ENCODE results near the gene CD2BP2. TPM values are rescaled to one million over a fixed set of nuclear protein-coding genes. Genes with fewer than 3 reads are reported as not detected.
A peak's percentile ranks its signal among the peaks of the same experiment; 100 is the strongest.
"Not testable (repeated sequence)": the region's sequence is repeated elsewhere in the genome, so short reads cannot be mapped to it uniquely, and the experiment has no call there.

Gene CD2BP2
- total RNA-seq, 1 donor from 2014 or later, result 87.8 TPM

GRCh38 chr16:30342751-30343490, 12.2 kb downstream of the CD2BP2 start:
- Mint-ChIP-seq H3K4me3 (no peak overlapping the region), H3K27ac (no peak overlapping the region), H3K36me3 (ENCODE audit: low read depth) (peaks cover 2% of the 10 kb centered on the region), H3K9me3 (no peaks in the 10 kb centered on the region), H3K4me1 (peaks cover 5% of the 10 kb centered on the region), H3K27me3 (no peaks in the 10 kb centered on the region)
- ChIA-PET CTCF (no interaction called here), POLR2A (no interaction called here)
- intact Hi-C loops (cut with micrococcal nuclease), result no loop called here
- ATAC-seq (ENCODE audit: low read depth) (no peak), DNase-seq (no peak)
- TF ChIP-seq CTCF (IDR thresholded peaks at IDR 0.05), result no peak

- POLR2A ChIA-PET, result interaction anchor here (0.6 kb wide), 1 partner anchor 256 kb away, joined by 4 read pairs; no protein-coding TSS in a partner anchor
- ATAC-seq (ENCODE audit: low read depth); H3K27me3 Mint-ChIP-seq; DNase-seq; H3K27ac Mint-ChIP-seq; H3K9me3 Mint-ChIP-seq; H3K36me3 Mint-ChIP-seq (ENCODE audit: low read depth); intact Hi-C loops (cut with micrococcal nuclease); H3K4me3 Mint-ChIP-seq; CTCF ChIA-PET: not testable (repeated sequence)
- peaks cover 14% of the 10 kb centered on the region for H3K4me1 Mint-ChIP-seq
Measured at GRCh38 chr16:30341971-30342370, 13.1 kb downstream of the CD2BP2 start.

DNA sequence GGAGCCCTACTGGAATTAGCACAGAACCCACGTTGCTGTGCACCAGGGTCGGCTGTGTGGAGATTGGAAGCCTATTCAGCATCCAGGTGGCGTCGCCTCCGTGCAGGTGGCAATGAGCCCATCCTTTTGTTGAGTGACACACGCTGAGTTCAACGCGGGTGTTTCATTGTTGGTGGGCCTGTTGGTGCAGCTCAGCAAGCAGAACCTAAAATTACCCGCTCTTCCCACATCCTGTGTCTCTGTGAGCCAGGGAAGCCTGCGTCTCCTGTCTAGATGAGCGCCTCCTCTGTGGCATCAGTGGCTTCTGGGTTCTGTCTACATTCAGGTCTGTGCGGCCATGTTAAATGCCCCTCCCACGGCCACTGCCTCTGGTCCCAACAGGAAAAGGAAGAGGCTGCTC, 14.5 kb downstream of the CD2BP2 start:
- CTCF ChIA-PET, result no interaction called here
- ATAC-seq (ENCODE audit: low read depth) (no peak), DNase-seq (no peak)
- Mint-ChIP-seq H3K36me3 (ENCODE audit: low read depth) (peaks cover 2% of the 10 kb centered on the region), H3K4me3 (no peak overlapping the region), H3K27me3 (no peaks in the 10 kb centered on the region), H3K27ac (no peak overlapping the region), H3K4me1 (peaks cover 25% of the 10 kb centered on the region), H3K9me3 (no peaks in the 10 kb centered on the region)
- POLR2A ChIA-PET, result no interaction called here
- intact Hi-C loops (cut with micrococcal nuclease), result no loop called here
- no peak for TF ChIP-seq CTCF (IDR thresholded peaks at IDR 0.05)

- POLR2A ChIA-PET; H3K9me3 Mint-ChIP-seq; H3K4me3 Mint-ChIP-seq; H3K27me3 Mint-ChIP-seq; DNase-seq; CTCF ChIA-PET; H3K36me3 Mint-ChIP-seq (ENCODE audit: low read depth); ATAC-seq (ENCODE audit: low read depth); H3K27ac Mint-ChIP-seq: not testable (repeated sequence)
- H3K4me1 Mint-ChIP-seq, result peaks cover 30% of the 10 kb centered on the region
- intact Hi-C loops (cut with micrococcal nuclease), result loop anchor here (5.0 kb wide), 1 partner anchor 189 kb away; the partner anchor contains the start of gene ZNF768
Measured at GRCh38 chr16:30338715-30339114, 16.4 kb downstream of the CD2BP2 start.

DNA sequence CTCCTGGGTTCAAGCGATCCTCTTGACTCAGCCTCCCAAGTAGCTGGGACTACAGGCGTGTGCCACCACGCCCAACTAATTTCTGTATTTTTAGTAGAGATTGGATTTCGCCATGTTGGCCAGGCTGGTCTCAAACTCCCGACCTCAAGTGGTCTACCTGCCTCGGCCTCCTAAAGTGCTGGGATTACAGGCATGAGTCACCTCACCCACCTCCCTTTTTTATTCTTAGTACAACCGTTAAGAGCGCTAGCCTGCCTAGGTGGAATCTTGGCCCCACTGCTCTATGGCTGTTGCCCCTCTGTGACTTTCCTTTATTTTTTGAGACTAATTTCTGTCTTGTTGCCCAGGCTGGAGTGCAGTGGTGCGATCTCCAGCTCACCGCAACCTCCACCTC, 17.1 kb downstream of the CD2BP2 start:
- H3K9me3 Mint-ChIP-seq; CTCF ChIA-PET; DNase-seq; ATAC-seq (ENCODE audit: low read depth); H3K36me3 Mint-ChIP-seq (ENCODE audit: low read depth); H3K27me3 Mint-ChIP-seq; POLR2A ChIA-PET; H3K4me3 Mint-ChIP-seq: not testable (repeated sequence)
- intact Hi-C loops (cut with micrococcal nuclease), result loop anchor here (5.0 kb wide), 1 partner anchor 189 kb away; the partner anchor contains the start of gene ZNF768
- Mint-ChIP-seq H3K27ac (peak overlapping the region; percentile 69), H3K4me1 (peaks cover 32% of the 10 kb centered on the region)

DNA sequence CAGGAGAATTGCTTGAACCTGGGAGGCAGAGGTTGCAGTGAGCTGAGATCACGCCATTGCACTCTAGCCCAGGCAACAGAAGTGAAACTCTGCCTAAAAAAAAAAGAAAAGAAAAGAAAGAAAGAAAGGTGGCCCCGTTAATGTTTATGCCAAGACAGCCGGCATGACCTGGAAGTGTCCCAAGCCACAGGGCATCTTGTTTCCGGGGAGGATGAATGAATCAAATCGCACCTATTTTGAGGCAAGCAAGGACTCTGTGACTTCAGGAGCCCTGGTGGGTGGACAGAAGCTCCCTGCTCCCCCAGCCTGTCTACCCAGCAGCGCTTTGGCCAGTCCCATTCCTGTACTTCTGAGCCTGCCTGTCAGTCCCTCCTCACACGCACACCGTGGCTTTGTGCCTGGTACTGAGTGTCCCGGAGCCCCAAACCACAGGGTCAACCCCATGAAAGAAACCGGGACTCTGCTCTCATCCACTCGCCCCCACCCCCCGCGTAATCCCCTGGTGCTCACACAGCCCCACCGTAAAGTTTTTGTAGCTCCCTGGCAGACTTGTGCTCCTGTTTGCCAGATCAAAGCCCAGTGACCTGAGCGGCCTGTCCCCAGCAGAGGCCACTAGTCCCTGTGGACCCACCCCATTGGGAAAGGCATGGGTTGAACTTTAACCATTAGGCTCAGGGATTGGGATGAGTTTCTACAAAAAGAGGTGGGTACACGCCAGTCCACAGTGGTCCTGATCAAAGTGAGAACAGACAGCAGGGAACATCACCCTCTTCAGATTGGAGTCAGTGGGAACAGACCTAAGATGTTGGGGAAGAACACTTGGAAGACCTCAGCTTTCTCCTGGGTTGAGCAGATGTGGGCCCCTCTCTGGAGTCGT, 19.3 kb downstream of the CD2BP2 start:
- H3K4me3 Mint-ChIP-seq, result peak overlapping the region; percentile 82
- no peak for DNase-seq
- TF ChIP-seq CTCF (IDR thresholded peaks at IDR 0.05), result no peak
- H3K4me1 Mint-ChIP-seq, result peaks cover 42% of the 10 kb centered on the region
- peaks cover 4% of the 10 kb centered on the region for H3K36me3 Mint-ChIP-seq (ENCODE audit: low read depth)
- no peaks in the 10 kb centered on the region for H3K9me3 Mint-ChIP-seq
- ATAC-seq (ENCODE audit: low read depth), result no peak
- H3K27ac Mint-ChIP-seq, result peak overlapping the region; percentile 83
- intact Hi-C loops (cut with micrococcal nuclease), result loop anchor here (1.0 to 5.0 kb wide), 7 partner anchors 19 to 244 kb away; partner anchors contain the start of genes CD2BP2, TBC1D10B, ZNF48 and ZNF768
- H3K27me3 Mint-ChIP-seq, result no peaks in the 10 kb centered on the region
- POLR2A ChIA-PET, result interaction anchor here (0.7 to 2.4 kb wide), 18 partner anchors 14 to 412 kb away, joined by 3 to 26 read pairs (median 5); partner anchors contain the start of genes CD2BP2, FBRS, PHKG2 and SEPTIN1
- CTCF ChIA-PET, result interaction anchor here (0.6 to 1.1 kb wide), 2 partner anchors 74 to 297 kb away, joined by 3 read pairs; no protein-coding TSS in a partner anchor

GRCh38 chr16:30335028-30335597, 20.0 kb downstream of the CD2BP2 start:
- POLR2A ChIA-PET, result interaction anchor here (0.7 to 2.4 kb wide), 19 partner anchors 15 to 413 kb away, joined by 3 to 26 read pairs (median 5); partner anchors contain the start of genes CD2BP2, FBRS, PHKG2 and SEPTIN1
- not testable (repeated sequence) for H3K36me3 Mint-ChIP-seq (ENCODE audit: low read depth); H3K9me3 Mint-ChIP-seq; H3K27me3 Mint-ChIP-seq
- CTCF ChIA-PET, result interaction anchor here (1.1 kb wide), 1 partner anchor 75 kb away, joined by 3 read pairs; no protein-coding TSS in a partner anchor
- DNase-seq (peak; percentile 85), ATAC-seq (ENCODE audit: low read depth) (peak; percentile 76)
- Mint-ChIP-seq H3K4me3 (peak overlapping the region; percentile 82), H3K4me1 (peaks cover 47% of the 10 kb centered on the region), H3K27ac (peak overlapping the region; percentile 83)
- intact Hi-C loops (cut with micrococcal nuclease), result loop anchor here (1.0 to 5.0 kb wide), 7 partner anchors 20 to 243 kb away; partner anchors contain the start of genes CD2BP2, TBC1D10B, ZNF48 and ZNF768

- POLR2A ChIA-PET, result interaction anchor here (0.7 to 2.4 kb wide), 13 partner anchors 16 to 413 kb away, joined by 3 to 26 read pairs (median 5); partner anchors contain the start of genes CD2BP2, FBRS, PHKG2 and TBC1D10B
- peak overlapping the region; percentile 97 for H3K4me3 Mint-ChIP-seq
- H3K27ac Mint-ChIP-seq, result peak overlapping the region; percentile 91
Measured at GRCh38 chr16:30334473-30334989, 20.6 kb downstream of the CD2BP2 start.

More at GRCh38 chr16:30334473-30334989, 20.6 kb downstream of the CD2BP2 start:
- peak; percentile 81 for DNase-seq
- not testable (repeated sequence) for H3K36me3 Mint-ChIP-seq (ENCODE audit: low read depth); H3K9me3 Mint-ChIP-seq; H3K27me3 Mint-ChIP-seq
- peaks cover 51% of the 10 kb centered on the region for H3K4me1 Mint-ChIP-seq
- ATAC-seq (ENCODE audit: low read depth), result peak; percentile 87
- intact Hi-C loops (cut with micrococcal nuclease), result loop anchor here (2.0 kb wide), 1 partner anchor 72 kb away; the partner anchor contains the start of gene ZNF771
- CTCF ChIA-PET, result interaction anchor here (1.1 kb wide), 1 partner anchor 75 kb away, joined by 3 read pairs; no protein-coding TSS in a partner anchor

All from activated B cell treated with CpG ODN at 0.5 μM for 24 hours (primary cell).